Tibial nerve (tissue), 4 donors: ENCODE results near the gene CD40. TPM values are rescaled to one million over a fixed set of nuclear protein-coding genes. Genes with fewer than 3 reads are reported as not detected.

Source experiments
- total RNA-seq, 4 donors: library from RNA; depleted of rRNA; stranded (reverse); fragments of >200 nt; gene quantifications; one replicate each; pipeline ENCODE4 v1.1.0, GENCODE V29; 2016

Gene CD40
- total RNA-seq, 4 donors from 2014 or later: 18.0 to 32.8 (median 25.1) TPM

Other genes starting within 250 kb of the CD40 start
- 1 to 10 TPM; 4.5 to 8.2 (median 6.0) TPM for gene ZSWIM1, start 237.1 kb upstream of the CD40 start, total RNA-seq
- gene SPATA25, start 230.7 kb upstream of the CD40 start, total RNA-seq: 10 to 100 TPM in 1 of 4 donors, 1 to 10 TPM in 3; 2.6 to 18.3 (median 7.9) TPM
- gene NEURL2, start 227.1 kb upstream of the CD40 start, total RNA-seq: 10 to 100 TPM in 3 of 4 donors, 1 to 10 TPM in 1; 7.7 to 42.9 (median 15.6) TPM
- gene CTSA, start 227.0 kb upstream of the CD40 start, total RNA-seq: 10 to 100 TPM; 50.4 to 87.3 (median 71.7) TPM
- gene PLTP, start 206.2 kb upstream of the CD40 start, total RNA-seq: 100 to 1,000 TPM in 3 of 4 donors, 10 to 100 TPM in 1; 74.7 to 713 (median 134) TPM
- 10 to 100 TPM; 52.2 to 59.0 (median 53.0) TPM for gene PCIF1, start 183.6 kb upstream of the CD40 start, total RNA-seq
- 10 to 100 TPM; 24.3 to 42.3 (median 28.6) TPM for gene ZNF335, start 146.1 kb upstream of the CD40 start, total RNA-seq
- under 1 TPM in 3 of 4 donors, not detected in 1; 0.22 to 0.98 (median 0.60) TPM for gene MMP9, start 109.4 kb upstream of the CD40 start, total RNA-seq
- 1 to 10 TPM in 1 of 4 donors, not detected in 3; 5.2 TPM for gene SLC12A5, start 89.1 kb upstream of the CD40 start, total RNA-seq
- gene NCOA5, start 28.4 kb upstream of the CD40 start, total RNA-seq: 10 to 100 TPM; 34.8 to 71.4 (median 47.2) TPM
- 1 to 10 TPM in 1 of 4 donors, under 1 TPM in 2, not detected in 1; 0.20 to 1.0 (median 0.60) TPM for gene CDH22, start 190.2 kb downstream of the CD40 start, total RNA-seq